Measurements from ENCODE around the gene TBC1D25. TPM values are rescaled to one million over a fixed set of nuclear protein-coding genes. Genes with fewer than 3 reads are reported as not detected.

TBC1D25 gene
- total RNA-seq, 4 donors from 2014 or later, result 8.1 to 27.7 (median 13.3) TPM

- no peak for DNase-seq
- Histone ChIP-seq H3K36me3 (no peaks in the 10 kb centered on the region), H3K4me3 (no peak overlapping the region), H3K27ac (no peak overlapping the region), H3K9me3 (no peaks in the 10 kb centered on the region), H3K27me3 (no peaks in the 10 kb centered on the region), H3K4me1 (peaks cover 0 to 9% (median 2%) of the 10 kb centered on the region in 4 donors)
- TF ChIP-seq POLR2A (IDR thresholded peaks at IDR 0.05) (no peak), CTCF (IDR thresholded peaks at IDR 0.05) (peak in 1 of 5 experiments; percentile 18), EP300 (IDR thresholded peaks at IDR 0.05; ENCODE audit: low read depth) (no peak), POLR2AphosphoS5 (IDR thresholded peaks at IDR 0.05) (no peak)
- intact Hi-C loops (cut with DNase I; ENCODE audit: low total_unique reads) (no loop called here), in situ Hi-C loops (cut with MboI; ENCODE audit: low pct_ligation_motif_present in 1 of 4, low pct_unique_long_range_greater_than_20kb in 1 of 4, low sequenced_read_pairs in 3 of 4) (no loop called here)
- 67% methylated on average over 4 of the region's 4 CpGs; no CpG with 5 or more reads in 1 of the 2 donors for WGBS, 2 donors (ENCODE audit: low coverage in 1 of 2)
These were observed 28.0 kb upstream of the TBC1D25 start for GRCh38 chrX:48511560-48511959.

DNA sequence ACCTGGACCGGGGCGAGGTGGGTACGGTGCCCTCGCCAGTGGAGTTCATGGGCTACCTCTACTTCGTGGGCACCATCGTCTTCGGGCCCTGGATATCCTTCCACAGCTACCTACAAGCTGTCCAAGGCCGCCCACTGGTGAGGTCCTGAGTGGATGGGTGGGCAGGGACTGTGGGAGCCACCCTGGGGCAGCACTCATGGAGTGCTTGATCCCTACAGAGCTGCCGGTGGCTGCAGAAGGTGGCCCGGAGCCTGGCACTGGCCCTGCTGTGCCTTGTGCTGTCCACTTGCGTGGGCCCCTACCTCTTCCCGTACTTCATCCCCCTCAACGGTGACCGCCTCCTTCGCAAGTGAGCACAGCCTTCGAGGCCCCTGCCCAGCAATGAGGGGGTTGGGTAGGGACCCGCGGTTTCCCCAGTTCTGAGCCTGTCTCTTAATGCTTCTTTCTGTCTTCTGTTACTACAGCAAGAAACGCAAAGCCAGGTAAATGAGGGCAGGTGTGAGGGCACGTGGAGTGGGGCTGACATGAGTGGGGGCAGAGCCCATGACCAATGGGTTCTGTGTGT lies 27.1 kb upstream of the TBC1D25 start:
- no peaks in the 10 kb centered on the region for H3K36me3 ChIP-seq
- TF ChIP-seq POLR2A (IDR thresholded peaks at IDR 0.05), result no peak
- TF ChIP-seq POLR2AphosphoS5 (IDR thresholded peaks at IDR 0.05), result no peak
- no peak for TF ChIP-seq CTCF (IDR thresholded peaks at IDR 0.05)
- no peak for TF ChIP-seq EP300 (IDR thresholded peaks at IDR 0.05; ENCODE audit: low read depth)
- no peaks in the 10 kb centered on the region for H3K27me3 ChIP-seq
- no peaks in the 10 kb centered on the region for H3K9me3 ChIP-seq
- WGBS, 2 donors (ENCODE audit: low coverage in 1 of 2), result 95% methylated on average over 19 of the region's 20 CpGs; no CpG with 5 or more reads in 1 of the 2 donors
- no peak overlapping the region for H3K4me3 ChIP-seq
- H3K27ac ChIP-seq, result no peak overlapping the region
- DNase-seq, result no peak
- in situ Hi-C loops (cut with MboI; ENCODE audit: low pct_ligation_motif_present in 1 of 4, low pct_unique_long_range_greater_than_20kb in 1 of 4, low sequenced_read_pairs in 3 of 4) (no loop called here), intact Hi-C loops (cut with DNase I; ENCODE audit: low total_unique reads) (no loop called here)
- peaks cover 0 to 9% (median 2%) of the 10 kb centered on the region in 4 donors for H3K4me1 ChIP-seq

DNA sequence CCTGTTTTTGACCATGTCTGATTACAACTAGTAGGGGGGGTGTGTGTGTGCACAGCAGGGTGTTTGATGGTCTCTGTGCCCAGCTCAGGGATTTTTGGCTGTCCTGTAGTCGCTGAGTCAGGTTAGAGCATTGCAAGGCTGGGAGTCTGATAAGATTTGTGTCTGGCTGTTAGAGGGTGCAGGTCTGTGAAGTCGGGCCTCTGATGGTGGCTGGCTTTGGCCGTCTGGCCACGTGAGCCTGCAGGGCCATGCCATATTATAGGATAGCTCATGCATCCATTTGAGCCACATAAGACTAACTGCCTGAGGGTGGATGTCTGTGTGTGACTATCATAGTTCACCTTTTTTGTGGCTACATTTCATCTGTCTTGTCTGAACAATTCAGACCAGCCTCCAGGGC lies 25.8 kb upstream of the TBC1D25 start:
- in situ Hi-C loops (cut with MboI; ENCODE audit: low pct_ligation_motif_present in 1 of 4, low pct_unique_long_range_greater_than_20kb in 1 of 4, low sequenced_read_pairs in 3 of 4), result no loop called here
- intact Hi-C loops (cut with DNase I; ENCODE audit: low total_unique reads), result no loop called here

More for the DNA sequence above, 25.8 kb upstream of the TBC1D25 start:
- TF ChIP-seq EP300 (IDR thresholded peaks at IDR 0.05; ENCODE audit: low read depth) (no peak), CTCF (IDR thresholded peaks at IDR 0.05) (no peak), POLR2AphosphoS5 (IDR thresholded peaks at IDR 0.05) (no peak), POLR2A (IDR thresholded peaks at IDR 0.05) (no peak)
- H3K9me3 ChIP-seq, result no peaks in the 10 kb centered on the region
- no peaks in the 10 kb centered on the region for H3K36me3 ChIP-seq
- H3K4me3 ChIP-seq, result no peak overlapping the region
- no peak overlapping the region for H3K27ac ChIP-seq
- peaks cover 0 to 5% (median 0%) of the 10 kb centered on the region in 4 donors for H3K4me1 ChIP-seq
- no peak for DNase-seq
- 57% methylated on average over 4 of the region's 4 CpGs; no CpG with 5 or more reads in 1 of the 2 donors for WGBS, 2 donors (ENCODE audit: low coverage in 1 of 2)
- H3K27me3 ChIP-seq, result no peaks in the 10 kb centered on the region

Measured in transverse colon (tissue), 4 donors.